NCI-H146 treated with DMSO at 0.1 percent for 48 hours (cell line): ENCODE measurements around the gene MLH1.
"Not testable (repeated sequence)": the region's sequence is repeated elsewhere in the genome, so short reads cannot be mapped to it uniquely, and the experiment has no call there.

Experiments
- DNase-seq: peaks from one replicate; lab custom pipeline; 2025; ENCODE audit not compliant: unreplicated experiment; lab: John Stamatoyannopoulos, UW

The MLH1 gene

DNA sequence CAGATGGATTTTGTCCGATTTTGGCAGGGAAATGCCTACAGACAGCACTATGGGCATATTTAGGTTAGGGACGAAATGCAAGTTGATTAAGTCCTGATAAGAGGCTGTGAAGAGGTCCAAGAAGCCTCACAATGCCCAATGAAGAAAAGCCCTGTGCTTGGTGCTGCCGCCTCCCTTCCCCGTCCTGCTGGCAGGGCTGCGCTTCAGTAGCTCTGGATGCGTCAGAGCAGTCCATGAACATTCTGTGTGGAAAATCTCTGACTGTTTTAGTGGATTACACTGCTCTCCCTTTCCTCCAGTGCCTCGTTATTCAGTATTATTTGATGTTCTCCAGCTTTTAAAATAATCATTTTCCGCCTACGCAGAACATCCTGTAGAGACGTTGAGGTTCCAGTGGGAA lies 39.6 kb downstream of the MLH1 start:
- DNase-seq, result no peak

DNA sequence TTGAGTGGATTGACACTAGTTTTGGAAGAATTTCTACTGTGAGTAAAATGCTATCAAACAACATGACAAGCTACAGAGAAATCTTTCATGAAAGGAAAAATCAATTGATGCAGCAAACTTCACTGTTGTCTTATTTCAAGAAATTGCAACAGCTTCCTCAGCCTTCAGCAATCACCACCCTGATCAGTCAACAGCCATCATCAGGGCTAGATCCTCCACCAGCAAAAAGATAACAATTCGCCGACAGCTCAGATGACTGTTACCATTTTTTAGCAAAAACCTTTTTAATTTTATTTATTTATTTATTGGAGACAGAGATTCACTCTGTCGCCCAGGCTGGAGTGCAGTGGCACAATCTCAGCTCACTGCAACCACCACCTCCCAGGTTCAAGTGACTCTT lies 44.0 kb downstream of the MLH1 start:
- DNase-seq, result no peak

GRCh38 chr3:37039161-37039846 lies 46.0 kb downstream of the MLH1 start:
- no peak for DNase-seq

GRCh38 chr3:37040231-37040630 lies 46.9 kb downstream of the MLH1 start:
- no peak for DNase-seq

DNA sequence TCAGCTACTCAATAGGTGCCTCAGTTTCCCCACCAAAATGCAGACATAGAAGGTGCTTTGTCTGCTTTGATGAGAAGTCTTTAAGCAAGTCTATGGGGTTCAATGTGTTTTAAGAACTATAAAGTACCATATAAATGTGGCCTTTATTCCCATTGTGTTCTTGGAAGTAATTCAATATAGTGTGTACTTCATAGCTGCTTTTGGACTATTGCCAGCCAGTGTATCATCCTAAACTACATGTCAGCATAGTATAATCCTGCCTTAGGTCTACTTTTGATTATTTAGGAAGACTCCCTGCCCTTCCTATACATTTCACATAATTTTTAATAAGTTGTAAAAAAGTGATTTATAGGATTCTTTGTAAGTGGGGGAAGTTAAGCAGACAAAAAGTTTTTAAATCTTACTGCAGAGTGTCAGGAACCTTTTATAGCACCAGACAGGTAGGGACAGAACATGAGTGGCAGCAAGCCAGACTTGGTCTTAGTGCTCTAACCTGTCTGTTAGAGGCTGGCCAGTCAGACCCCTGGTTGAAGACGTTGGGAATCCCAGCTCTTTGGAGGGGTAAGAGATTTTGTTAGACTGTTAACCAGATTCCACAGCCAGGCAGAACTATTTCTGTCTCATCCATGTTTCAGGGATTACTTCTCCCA lies 48.4 kb downstream of the MLH1 start:
- DNase-seq, result no peak

GRCh38 chr3:37042712-37043111 lies 49.4 kb downstream of the MLH1 start:
- DNase-seq, result not testable (repeated sequence)

- DNase-seq, result no peak
Observed at GRCh38 chr3:37050282-37050681, 57.0 kb downstream of the MLH1 start.

- no peak for DNase-seq
Observed at GRCh38 chr3:37052860-37053259, 59.5 kb downstream of the MLH1 start.

DNA sequence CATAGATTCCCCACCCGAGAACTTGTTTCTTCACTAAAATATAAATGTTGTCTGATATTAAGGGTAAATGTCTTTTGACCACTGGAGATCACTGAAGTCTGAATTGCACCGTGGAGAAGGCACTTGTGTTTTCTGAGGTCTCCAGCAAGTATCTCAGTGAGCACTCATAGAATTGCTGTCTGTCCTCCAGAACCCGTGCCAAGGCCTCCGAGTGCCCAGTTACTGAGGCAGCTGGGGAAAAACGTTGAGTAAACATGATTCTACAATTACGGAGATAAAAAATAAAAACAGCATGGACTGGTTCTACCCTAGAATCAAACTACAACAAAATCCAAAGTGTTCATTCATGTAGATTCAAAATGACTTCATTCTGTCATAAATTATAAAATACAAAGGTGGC lies 60.0 kb downstream of the MLH1 start:
- no peak for DNase-seq

DNA sequence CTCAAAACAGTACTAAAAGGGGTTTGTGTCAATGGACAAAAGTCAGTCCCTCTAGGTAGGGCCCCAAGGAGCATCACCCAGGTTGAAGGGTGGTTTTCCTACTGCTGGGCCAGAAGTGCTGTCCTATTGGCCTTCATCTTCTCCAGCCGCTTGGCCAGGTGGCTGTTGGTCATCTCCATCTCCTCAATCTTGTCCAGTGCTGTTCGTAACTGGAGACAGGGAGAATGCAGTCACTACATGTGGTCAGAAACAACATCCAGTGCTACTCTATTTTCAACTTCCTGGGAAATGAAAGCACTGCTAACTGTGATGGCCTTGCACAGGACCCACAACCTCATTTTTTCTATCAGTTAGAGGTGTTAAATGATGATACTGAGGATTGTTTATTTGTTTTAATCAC lies 60.4 kb downstream of the MLH1 start:
- DNase-seq, result no peak

DNA sequence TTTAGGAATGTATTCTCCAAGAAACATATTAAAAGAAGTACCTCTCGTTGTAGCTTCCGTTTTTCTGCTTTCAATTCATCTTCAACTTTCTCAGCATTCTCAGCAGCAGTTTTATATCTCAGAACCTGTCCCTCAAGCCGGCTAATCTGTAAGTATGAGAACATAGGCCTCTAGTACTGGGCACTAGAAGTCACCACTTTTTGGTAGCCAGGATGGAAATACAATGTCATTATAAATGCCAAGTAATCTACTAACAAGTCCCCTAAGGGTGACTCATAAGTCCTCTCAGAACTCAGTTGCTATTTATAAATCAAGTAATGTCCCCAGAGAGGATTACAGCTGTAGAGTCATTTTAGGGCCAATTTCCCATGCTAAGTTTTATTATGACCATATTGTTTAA lies 61.1 kb downstream of the MLH1 start:
- no peak for DNase-seq

GRCh38 chr3:37055077-37055476 lies 61.8 kb downstream of the MLH1 start:
- DNase-seq, result not testable (repeated sequence)

DNA sequence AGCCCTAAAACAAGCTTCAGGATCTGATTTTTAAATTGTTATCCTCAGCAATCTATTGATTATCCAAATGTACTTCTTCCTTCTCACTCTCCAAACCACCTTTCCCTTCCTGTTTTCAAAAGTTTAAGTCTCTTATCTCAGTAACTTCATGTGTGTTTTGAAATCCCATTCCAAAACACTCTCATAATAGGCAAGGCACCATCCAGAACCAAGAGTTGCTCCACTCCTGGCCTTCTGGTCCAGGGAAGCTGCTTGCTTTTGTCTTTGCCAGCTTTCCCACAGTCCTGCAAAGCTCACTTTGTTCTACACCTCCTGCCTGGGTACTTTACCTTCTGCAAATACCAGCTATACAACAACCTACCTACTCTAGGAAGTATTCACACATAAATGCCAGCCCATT lies 63.5 kb downstream of the MLH1 start:
- DNase-seq, result no peak

DNA sequence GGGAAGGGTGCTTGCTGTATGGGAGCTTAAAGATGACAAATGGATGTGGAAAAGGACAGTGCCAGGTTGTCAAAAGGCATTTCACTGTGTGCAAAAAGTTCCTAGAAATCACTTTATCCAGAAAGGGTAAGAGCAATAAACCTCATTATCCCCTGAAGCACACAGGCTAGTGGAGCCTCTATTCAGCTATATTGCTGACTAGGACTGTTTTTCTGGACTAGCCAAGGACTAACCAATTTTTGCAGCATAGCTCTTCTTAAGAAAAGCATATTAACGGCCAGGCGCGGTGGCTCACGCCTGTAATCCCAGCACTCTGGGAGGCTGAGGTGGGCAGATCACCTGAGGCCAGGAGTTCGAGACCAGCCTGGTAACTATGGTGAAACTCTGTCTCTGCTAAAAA lies 64.8 kb downstream of the MLH1 start:
- DNase-seq, result no peak

DNA sequence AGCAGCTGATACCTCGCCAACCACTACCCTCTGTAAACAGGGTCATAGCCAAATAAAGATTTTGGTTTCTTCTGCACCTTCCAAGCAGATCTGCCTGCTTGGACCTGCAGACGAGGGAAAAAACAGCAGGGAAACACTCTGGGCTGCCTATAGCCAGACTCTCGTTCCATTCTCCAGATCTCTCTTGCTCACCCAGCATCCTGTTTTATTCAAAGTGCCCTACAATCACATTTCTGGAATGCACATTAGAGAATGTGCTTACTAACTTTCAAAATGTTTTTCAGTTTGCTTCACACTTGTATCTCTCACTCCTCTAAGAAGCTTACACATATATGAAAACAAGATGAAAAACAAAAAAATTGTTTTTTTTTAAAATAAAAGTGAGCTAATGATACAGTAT lies 71.4 kb downstream of the MLH1 start:
- no peak for DNase-seq

DNA sequence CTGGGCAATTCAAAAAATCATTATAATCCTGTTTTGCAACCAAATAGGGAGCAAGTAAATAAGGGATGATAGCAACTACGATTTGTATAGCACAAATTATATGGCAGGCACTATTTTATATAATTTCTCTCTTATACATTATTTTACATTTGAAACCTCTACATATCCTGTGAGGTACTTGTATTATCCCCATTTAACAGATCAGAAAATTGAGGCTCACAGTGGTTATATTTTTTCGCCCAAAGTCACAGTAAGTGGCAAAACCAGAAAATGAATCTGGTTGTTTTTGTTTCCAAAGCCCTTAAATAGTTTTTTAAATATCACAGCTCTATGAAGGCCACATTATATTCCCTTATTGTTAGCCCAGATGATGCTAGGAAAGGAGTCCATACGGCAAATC lies 74.3 kb downstream of the MLH1 start:
- no peak for DNase-seq

DNA sequence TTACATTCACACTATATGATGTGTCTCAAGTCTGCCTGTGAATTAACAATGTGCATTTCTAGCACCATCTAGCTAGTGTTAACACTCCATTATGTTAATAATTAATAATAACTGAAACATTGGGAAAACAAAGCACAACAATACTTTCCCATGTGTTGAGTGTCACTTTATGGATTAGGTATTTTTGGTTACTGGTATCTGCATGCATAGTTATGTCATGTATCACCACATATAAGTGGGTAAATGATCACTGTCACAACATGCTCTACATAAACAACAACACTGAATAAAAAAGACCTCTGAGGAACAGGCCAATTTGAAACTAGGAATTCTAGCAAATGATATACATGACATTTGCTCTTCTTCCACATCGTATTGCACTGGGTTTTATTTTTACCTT lies 74.7 kb downstream of the MLH1 start:
- DNase-seq, result no peak

GRCh38 chr3:37071921-37072320 lies 78.6 kb downstream of the MLH1 start:
- no peak for DNase-seq

- DNase-seq, result no peak
Observed at GRCh38 chr3:37072892-37073291, 79.6 kb downstream of the MLH1 start.

- DNase-seq, result no peak
Observed at GRCh38 chr3:37074178-37074577, 80.9 kb downstream of the MLH1 start.

- no peak for DNase-seq
Observed at GRCh38 chr3:37075955-37076354, 82.6 kb downstream of the MLH1 start.

DNA sequence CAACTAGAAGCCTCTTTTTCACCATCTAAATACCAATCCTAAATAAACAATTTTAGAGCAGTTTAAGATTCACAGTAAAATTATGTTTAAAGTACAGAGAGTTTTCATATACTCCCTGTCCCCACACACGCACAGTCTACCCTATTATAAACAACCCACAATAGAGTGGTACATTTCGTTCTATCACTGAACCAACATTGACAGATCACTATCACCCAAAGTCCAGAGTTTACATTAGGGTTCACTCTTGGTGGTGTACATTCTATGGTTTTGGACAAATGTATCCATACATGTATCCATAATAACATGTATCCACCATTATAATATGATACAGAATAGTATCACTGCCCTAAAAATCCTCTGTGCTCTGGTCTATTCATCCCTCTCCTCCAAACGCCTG lies 89.0 kb downstream of the MLH1 start:
- DNase-seq, result no peak

DNA sequence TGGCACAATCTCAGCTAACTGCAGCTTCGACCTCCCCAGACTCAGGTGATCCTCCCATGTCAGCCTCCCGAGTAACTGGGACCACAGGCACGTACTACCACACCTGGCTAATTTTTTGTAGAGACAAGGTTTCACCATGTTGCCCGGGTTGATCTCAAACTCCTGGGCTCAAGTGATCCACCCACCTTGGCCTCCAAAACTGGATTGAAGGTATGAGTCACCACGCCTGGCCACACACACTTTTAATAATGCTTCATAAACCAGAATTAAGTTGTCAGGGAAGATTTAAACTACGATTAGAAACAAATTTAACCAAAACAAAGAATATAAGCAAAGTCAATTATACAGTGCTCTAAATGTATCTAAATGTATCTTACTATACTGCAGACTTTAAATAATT lies 93.6 kb downstream of the MLH1 start:
- DNase-seq, result no peak
